ENCODE results near the gene AOX1. TPM values are rescaled to one million over a fixed set of nuclear protein-coding genes. Genes with fewer than 3 reads are reported as not detected.

The AOX1 gene
- total and polyA plus RNA-seq, 2 experiments from 2014 or later = 1.4 to 5.0 TPM

GRCh38 chr2:200624026-200624425 lies 38.2 kb downstream of the AOX1 start:
- Histone ChIP-seq H3K27me3 (ENCODE audit: insufficient read depth) (no peaks in the 10 kb centered on the region), H3K36me3 (ENCODE audit: insufficient read depth) (no peaks in the 10 kb centered on the region), H4K20me1 (replicated peaks; ENCODE audit: insufficient read depth) (no peaks in the 10 kb centered on the region), H3K4me2 (no peak overlapping the region), H3K4me1 (ENCODE audit: insufficient read depth) (no peaks in the 10 kb centered on the region), H3K4me3 (no peak overlapping the region), H3K27ac (ENCODE audit: low read depth) (no peak overlapping the region), H2AFZ (no peak overlapping the region), H3K9me2 (ENCODE audit: insufficient read depth) (no peaks in the 10 kb centered on the region), H3F3A (replicated peaks; ENCODE audit: low read depth) (no peaks in the 10 kb centered on the region), H3K79me2 (replicated peaks; ENCODE audit: insufficient read depth) (no peaks in the 10 kb centered on the region)
- H3K36me3 Mint-ChIP-seq (ENCODE audit: low read depth) = no peaks in the 10 kb centered on the region
- no peak for TF ChIP-seq EZH2phosphoT487 (IDR thresholded peaks at IDR 0.05; ENCODE audit: unreplicated experiment)
- TF ChIP-seq CREB1 (CRISPR knock-in tag; IDR thresholded peaks at IDR 0.05; ENCODE audit: low read depth) = no peak
- TF ChIP-seq REST (IDR thresholded peaks at IDR 0.05; ENCODE audit: unreplicated experiment) = no peak
- no peak for TF ChIP-seq NANOG (IDR thresholded peaks at IDR 0.05; ENCODE audit: borderline replicate concordance)
- no peak for TF ChIP-seq EZH2 (IDR thresholded peaks at IDR 0.05; ENCODE audit: low read depth, unreplicated experiment)
- no peak for TF ChIP-seq ETS1 (IDR thresholded peaks at IDR 0.05)
- no peak for TF ChIP-seq CTCF (conservative IDR thresholded peaks at IDR 0.05; ENCODE audit: low read depth in 2 of 2)
- TF ChIP-seq ZNF114 (CRISPR knock-in tag; IDR thresholded peaks at IDR 0.05) = no peak
- TF ChIP-seq JUNB (IDR thresholded peaks at IDR 0.05; ENCODE audit: unreplicated experiment) = no peak
- TF ChIP-seq POLR2AphosphoS5 (IDR thresholded peaks at IDR 0.05; ENCODE audit: low read depth) = no peak
- TF ChIP-seq STAT1 (IDR thresholded peaks at IDR 0.05; ENCODE audit: unreplicated experiment) = no peak
- no peak for TF ChIP-seq ZNF462 (CRISPR knock-in tag; IDR thresholded peaks at IDR 0.05)
- DNase-seq (ENCODE audit: low spot score) = no peak
- no peaks in the 10 kb centered on the region for H3K9me3 Mint-ChIP-seq
- H3K4me3 Mint-ChIP-seq = no peak overlapping the region
- no peak for ATAC-seq
- H3K27ac Mint-ChIP-seq = no peak overlapping the region
- peaks cover 14% of the 10 kb centered on the region for H3K4me1 Mint-ChIP-seq
- no peaks in the 10 kb centered on the region for H3K27me3 Mint-ChIP-seq (ENCODE audit: insufficient read depth, low read depth, poor library complexity)

Data from GM23338 (cell line).